ENCODE results near the gene CLTC.

DNA sequence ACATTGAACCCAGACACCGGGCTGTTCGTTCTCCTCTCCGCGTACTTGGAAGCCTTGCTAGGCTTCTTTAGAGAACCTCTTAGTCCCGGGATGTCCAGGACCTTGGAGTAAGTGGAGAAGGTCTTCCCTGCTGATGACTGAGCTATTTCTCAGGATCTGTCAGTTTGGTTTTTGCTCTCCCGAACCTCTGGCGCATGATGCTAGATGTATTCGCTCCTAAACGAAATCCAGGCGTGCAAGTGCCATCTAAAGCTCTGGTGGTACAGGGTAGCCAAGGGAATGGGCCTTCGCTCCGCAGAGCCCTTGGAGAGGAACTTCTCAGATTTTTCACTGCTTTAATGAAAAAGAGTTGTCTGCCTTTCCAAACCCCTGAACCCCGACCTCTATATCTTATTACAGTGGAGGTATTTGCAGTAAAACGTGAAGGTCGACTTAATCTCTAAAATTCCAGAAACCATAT is 88.3 kb downstream of the CLTC start:
- TF ChIP-seq EZH2 (IDR thresholded peaks at IDR 0.05; ENCODE audit: low read length, unreplicated experiment): no peak
- no peak for TF ChIP-seq CTCF (conservative IDR thresholded peaks at IDR 0.05; ENCODE audit: low read depth, low read length)

All from PC-3 (cell line).